ENCODE measurements around the gene NRAP.

DNA sequence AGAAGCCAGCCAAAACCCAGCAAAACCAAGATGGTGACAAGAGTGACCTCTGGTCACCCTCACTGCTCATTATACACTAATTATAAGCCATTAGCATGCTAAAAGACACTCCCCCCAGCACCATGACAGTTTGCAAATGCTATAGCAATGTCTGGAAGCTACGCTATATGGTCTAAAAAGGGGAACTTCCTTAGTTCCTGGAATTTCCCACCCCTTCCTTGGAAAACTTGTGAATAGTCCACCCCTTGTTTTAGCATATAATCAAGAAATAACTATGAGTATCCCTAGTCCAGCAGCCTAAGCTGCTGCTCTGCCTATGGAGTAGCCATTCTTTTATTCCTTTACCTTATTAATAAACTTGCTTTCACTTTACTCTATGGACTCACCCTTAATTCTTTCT, 31.9 kb upstream of the NRAP start:
- TF ChIP-seq, protein P1, sequence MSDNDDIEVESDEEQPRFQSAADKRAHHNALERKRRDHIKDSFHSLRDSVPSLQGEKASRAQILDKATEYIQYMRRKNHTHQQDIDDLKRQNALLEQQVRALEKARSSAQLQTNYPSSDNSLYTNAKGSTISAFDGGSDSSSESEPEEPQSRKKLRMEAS (IDR thresholded peaks at IDR 0.05; ENCODE audit: low read depth), result no peak
- TF ChIP-seq, protein P2, sequence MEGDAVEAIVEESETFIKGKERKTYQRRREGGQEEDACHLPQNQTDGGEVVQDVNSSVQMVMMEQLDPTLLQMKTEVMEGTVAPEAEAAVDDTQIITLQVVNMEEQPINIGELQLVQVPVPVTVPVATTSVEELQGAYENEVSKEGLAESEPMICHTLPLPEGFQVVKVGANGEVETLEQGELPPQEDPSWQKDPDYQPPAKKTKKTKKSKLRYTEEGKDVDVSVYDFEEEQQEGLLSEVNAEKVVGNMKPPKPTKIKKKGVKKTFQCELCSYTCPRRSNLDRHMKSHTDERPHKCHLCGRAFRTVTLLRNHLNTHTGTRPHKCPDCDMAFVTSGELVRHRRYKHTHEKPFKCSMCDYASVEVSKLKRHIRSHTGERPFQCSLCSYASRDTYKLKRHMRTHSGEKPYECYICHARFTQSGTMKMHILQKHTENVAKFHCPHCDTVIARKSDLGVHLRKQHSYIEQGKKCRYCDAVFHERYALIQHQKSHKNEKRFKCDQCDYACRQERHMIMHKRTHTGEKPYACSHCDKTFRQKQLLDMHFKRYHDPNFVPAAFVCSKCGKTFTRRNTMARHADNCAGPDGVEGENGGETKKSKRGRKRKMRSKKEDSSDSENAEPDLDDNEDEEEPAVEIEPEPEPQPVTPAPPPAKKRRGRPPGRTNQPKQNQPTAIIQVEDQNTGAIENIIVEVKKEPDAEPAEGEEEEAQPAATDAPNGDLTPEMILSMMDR (IDR thresholded peaks at IDR 0.05), result no peak
- TF ChIP-seq MXI1 (IDR thresholded peaks at IDR 0.05; ENCODE audit: low read depth, low read length), result no peak
- no peak for TF ChIP-seq EZH2phosphoT487 (IDR thresholded peaks at IDR 0.05; ENCODE audit: borderline replicate concordance, low read depth)
- no peak for TF ChIP-seq JUND (IDR thresholded peaks at IDR 0.05)
- TF ChIP-seq FOXM1 (IDR thresholded peaks at IDR 0.05; ENCODE audit: low read depth), result no peak
- TF ChIP-seq TCF12 (IDR thresholded peaks at IDR 0.05), result no peak
- no peak for TF ChIP-seq RAD21 (IDR thresholded peaks at IDR 0.05; ENCODE audit: low read length)
- no peak for TF ChIP-seq POLR2AphosphoS5 (IDR thresholded peaks at IDR 0.05; ENCODE audit: low read depth, low read length)
- TF ChIP-seq YY1 (IDR thresholded peaks at IDR 0.05; ENCODE audit: low read depth), result no peak
- TF ChIP-seq, protein P3, sequence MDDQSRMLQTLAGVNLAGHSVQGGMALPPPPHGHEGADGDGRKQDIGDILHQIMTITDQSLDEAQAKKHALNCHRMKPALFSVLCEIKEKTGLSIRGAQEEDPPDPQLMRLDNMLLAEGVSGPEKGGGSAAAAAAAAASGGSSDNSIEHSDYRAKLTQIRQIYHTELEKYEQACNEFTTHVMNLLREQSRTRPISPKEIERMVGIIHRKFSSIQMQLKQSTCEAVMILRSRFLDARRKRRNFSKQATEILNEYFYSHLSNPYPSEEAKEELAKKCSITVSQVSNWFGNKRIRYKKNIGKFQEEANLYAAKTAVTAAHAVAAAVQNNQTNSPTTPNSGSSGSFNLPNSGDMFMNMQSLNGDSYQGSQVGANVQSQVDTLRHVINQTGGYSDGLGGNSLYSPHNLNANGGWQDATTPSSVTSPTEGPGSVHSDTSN (IDR thresholded peaks at IDR 0.05), result no peak
- no peak for TF ChIP-seq GABPA (IDR thresholded peaks at IDR 0.05; ENCODE audit: low read depth)
- no peak for TF ChIP-seq ELF1 (IDR thresholded peaks at IDR 0.05)
